ENCODE measurements around the gene KCNT1.
A peak's percentile ranks its signal among the peaks of the same experiment; 100 is the strongest.

The KCNT1 gene

GRCh38 chr9:135801070-135801469, 99.1 kb downstream of the KCNT1 start:
- H3K4me3 ChIP-seq (ENCODE audit: low read depth, low read length) = no peak overlapping the region
- TF ChIP-seq CTCF (conservative IDR thresholded peaks at IDR 0.05; ENCODE audit: low read depth, low read length) = no peak
- DNase-seq (ENCODE audit: low read depth) = no peak

- no peak for DNase-seq (ENCODE audit: low read depth)
- no peak overlapping the region for H3K4me3 ChIP-seq (ENCODE audit: low read depth, low read length)
- no peak for TF ChIP-seq CTCF (conservative IDR thresholded peaks at IDR 0.05; ENCODE audit: low read depth, low read length)
These were observed 101.0 kb downstream of the KCNT1 start for GRCh38 chr9:135802876-135803419.

GRCh38 chr9:135803441-135803840, 101.5 kb downstream of the KCNT1 start:
- no peak for TF ChIP-seq CTCF (conservative IDR thresholded peaks at IDR 0.05; ENCODE audit: low read depth, low read length)
- no peak overlapping the region for H3K4me3 ChIP-seq (ENCODE audit: low read depth, low read length)
- no peak for DNase-seq (ENCODE audit: low read depth)

GRCh38 chr9:135804581-135805421, 102.8 kb downstream of the KCNT1 start:
- peak; percentile 11 for DNase-seq (ENCODE audit: low read depth)
- TF ChIP-seq CTCF (conservative IDR thresholded peaks at IDR 0.05; ENCODE audit: low read depth, low read length) = peak; percentile 17
- no peak overlapping the region for H3K4me3 ChIP-seq (ENCODE audit: low read depth, low read length)

- no peak for TF ChIP-seq CTCF (conservative IDR thresholded peaks at IDR 0.05; ENCODE audit: low read depth, low read length)
- no peak for DNase-seq (ENCODE audit: low read depth)
These were observed 103.5 kb downstream of the KCNT1 start for GRCh38 chr9:135805422-135806022.

GRCh38 chr9:135809166-135809565, 107.2 kb downstream of the KCNT1 start:
- no peak for DNase-seq (ENCODE audit: low read depth)
- H3K4me3 ChIP-seq (ENCODE audit: low read depth, low read length) = no peak overlapping the region
- no peak for TF ChIP-seq CTCF (conservative IDR thresholded peaks at IDR 0.05; ENCODE audit: low read depth, low read length)

More at GRCh38 chr9:135805422-135806022, 103.5 kb downstream of the KCNT1 start:
- H3K4me3 ChIP-seq (ENCODE audit: low read depth, low read length) = no peak overlapping the region

Measured in choroid plexus epithelial cell (primary cell).